Measurements from ENCODE around the gene SNAPC3. TPM values are rescaled to one million over a fixed set of nuclear protein-coding genes. Genes with fewer than 3 reads are reported as not detected.

The SNAPC3 gene
- polyA plus RNA-seq, 2 of the 4 experiments (the other 2 are of a cell fraction), result 28.9 to 35.1 TPM

- no peak overlapping the region for H3K4me3 ChIP-seq
- CTCF ChIA-PET, result no interaction called here
- DNase-seq (ENCODE audit: low read depth in 1 of 2, low spot score in 1 of 2) (no peak), FAIRE-seq (no peak), ATAC-seq (no peak)
- H3K27ac ChIP-seq, result no peak overlapping the region
- H3K4me2 ChIP-seq, result no peak overlapping the region
- no peaks in the 10 kb centered on the region for H3K9me3 ChIP-seq
- H3K4me1 ChIP-seq, result no peaks in the 10 kb centered on the region
- TF ChIP-seq POLR2AphosphoS2 (conservative IDR thresholded peaks at IDR 0.05; ENCODE audit: low read length) (no peak), ESRRA (IDR thresholded peaks at IDR 0.05; ENCODE audit: borderline replicate concordance, low read length) (no peak), MAX (IDR thresholded peaks at IDR 0.05) (no peak), JUN (IDR thresholded peaks at IDR 0.05) (no peak)
- POLR2A ChIA-PET, result no interaction called here
- WGBS (ENCODE audit: missing lambda C conversion rate), result 68% methylated on average over 5 of the region's 5 CpGs
Measured at GRCh38 chr9:15392363-15392762, 30.3 kb upstream of the SNAPC3 start.

- H3K9me3 ChIP-seq, result no peaks in the 10 kb centered on the region
- POLR2A ChIA-PET, result no interaction called here
- DNase-seq (ENCODE audit: low read depth in 1 of 2, low spot score in 1 of 2), result no peak
Measured at GRCh38 chr9:15400281-15400941, 22.3 kb upstream of the SNAPC3 start.

More at GRCh38 chr9:15400281-15400941, 22.3 kb upstream of the SNAPC3 start:
- CTCF ChIA-PET, result interaction anchor here (1.1 to 1.4 kb wide), 2 partner anchors 8 to 12 kb away, joined by 3 read pairs; no protein-coding TSS in a partner anchor
- no peak for ATAC-seq
- H3K4me2 ChIP-seq, result no peak overlapping the region
- no peak for FAIRE-seq
- 60% methylated on average over 5 of the region's 5 CpGs for WGBS (ENCODE audit: missing lambda C conversion rate)
- TF ChIP-seq ZSCAN20 (CRISPR knock-in tag; IDR thresholded peaks at IDR 0.05), result no peak
- no peak for TF ChIP-seq MAZ (IDR thresholded peaks at IDR 0.05; ENCODE audit: borderline replicate concordance, low read depth, low read length)
- TF ChIP-seq RFX5 (IDR thresholded peaks at IDR 0.05), result no peak
- TF ChIP-seq E2F6 (IDR thresholded peaks at IDR 0.05; ENCODE audit: borderline replicate concordance, low read depth), result no peak
- TF ChIP-seq EHF (CRISPR knock-in tag; IDR thresholded peaks at IDR 0.05), result no peak
- no peak for TF ChIP-seq CHD2 (IDR thresholded peaks at IDR 0.05; ENCODE audit: low read length, partially characterized antibody)
- no peak for TF ChIP-seq BCL3 (IDR thresholded peaks at IDR 0.05)
- no peak for TF ChIP-seq HEYL (CRISPR knock-in tag; IDR thresholded peaks at IDR 0.05)
- no peak for TF ChIP-seq HOXB13 (CRISPR knock-in tag; IDR thresholded peaks at IDR 0.05; ENCODE audit: low read depth)
- no peak for TF ChIP-seq ZC3H11A (IDR thresholded peaks at IDR 0.05)
- TF ChIP-seq EP300 (IDR thresholded peaks at IDR 0.05), result no peak
- TF ChIP-seq NPAS2 (CRISPR knock-in tag; IDR thresholded peaks at IDR 0.05; ENCODE audit: borderline replicate concordance), result no peak
- TF ChIP-seq RARB (CRISPR knock-in tag; IDR thresholded peaks at IDR 0.05), result no peak
- no peak for TF ChIP-seq REST (IDR thresholded peaks at IDR 0.05)
- no peak for TF ChIP-seq GATA3 (IDR thresholded peaks at IDR 0.05; ENCODE audit: borderline replicate concordance)
- no peak for TF ChIP-seq POLR2A (IDR thresholded peaks at IDR 0.05; ENCODE audit: low read length)
- TF ChIP-seq CBX2 (IDR thresholded peaks at IDR 0.05; ENCODE audit: borderline replicate concordance, low read depth), result no peak
- no peak for TF ChIP-seq FOXS1 (CRISPR knock-in tag; IDR thresholded peaks at IDR 0.05)
- H3K4me3 ChIP-seq, result no peak overlapping the region
- H3K4me1 ChIP-seq, result no peaks in the 10 kb centered on the region
- H3K27ac ChIP-seq, result no peak overlapping the region
